OCI-LY1 (cell line): ENCODE measurements around the gene HSPH1.

Source experiments
- H2AFZ ChIP-seq: fragments of 200-600 bp; sonication (generic), shearing (Covaris generic); 2 replicates; pipeline ENCODE4 v1.6.0; 2014; ENCODE audit warnings: antibody characterized with exemption, mild to moderate bottlenecking, low read length
- H3F3A ChIP-seq: fragments of 200-600 bp; sonication (generic), shearing (Covaris generic); 2 replicates; pipeline ENCODE4 v1.6.0; 2014; ENCODE audit warnings: mild to moderate bottlenecking, antibody characterized with exemption, low read length, moderate library complexity; ENCODE audit not compliant: insufficient read depth
- H3K27ac ChIP-seq: fragments of 200-600 bp; sonication (generic); 2 replicates; pipeline ENCODE4 v1.5.1; 2014; ENCODE audit warnings: low read length, mixed run types, mild to moderate bottlenecking, low read depth; ENCODE audit not compliant: poor library complexity, severe bottlenecking
- H3K27me3 ChIP-seq: fragments of 200-600 bp; sonication (generic); 2 replicates; pipeline ENCODE4 v1.6.0; 2014; ENCODE audit warnings: antibody characterized with exemption, mild to moderate bottlenecking, low read length, moderate library complexity; ENCODE audit not compliant: insufficient read depth
- H3K36me3 ChIP-seq: fragments of 200-600 bp; sonication (generic); 2 replicates; pipeline ENCODE4 v1.6.1; 2014; ENCODE audit warnings: mild to moderate bottlenecking, antibody characterized with exemption, low read length, moderate library complexity, mixed read lengths; ENCODE audit not compliant: insufficient read depth
- H3K4me1 ChIP-seq: fragments of 200-600 bp; sonication (generic); 2 replicates; pipeline ENCODE4 v1.5.1; 2014; ENCODE audit warnings: mild to moderate bottlenecking, low read length, moderate library complexity; ENCODE audit not compliant: insufficient read depth, severe bottlenecking
- H3K4me2 ChIP-seq: fragments of 200-600 bp; sonication (generic), shearing (Covaris generic); 2 replicates; pipeline ENCODE4 v1.6.1; 2014; ENCODE audit warnings: low read length
- H3K4me3 ChIP-seq: fragments of 200-600 bp; sonication (generic); 2 replicates; pipeline ENCODE4 v1.5.1; 2014; ENCODE audit warnings: low read length, low read depth, mild to moderate bottlenecking, mixed read lengths; ENCODE audit not compliant: poor library complexity, severe bottlenecking
- H3K79me2 ChIP-seq: fragments of 200-600 bp; shearing (Covaris generic); 2 replicates; pipeline ENCODE4 v1.6.1; 2016; ENCODE audit warnings: mixed run types, low read length, mixed read lengths; ENCODE audit not compliant: insufficient read depth
- H3K9ac ChIP-seq: fragments of 200-600 bp; sonication (generic), shearing (Covaris generic); 2 replicates; pipeline ENCODE4 v1.6.1; 2014; ENCODE audit warnings: mild to moderate bottlenecking, low read length, mixed read lengths
- H3K9me2 ChIP-seq: fragments of 200-600 bp; sonication (generic), shearing (Covaris generic); 2 replicates; pipeline ENCODE4 v1.6.1; 2014; ENCODE audit warnings: low read depth, mild to moderate bottlenecking, low read length, mixed read lengths
- H3K9me3 ChIP-seq: fragments of 200-600 bp; shearing (Covaris generic); 2 replicates; pipeline ENCODE4 v1.6.1; 2014; ENCODE audit warnings: low read length, mixed read lengths
- H4K20me1 ChIP-seq: fragments of 200-600 bp; sonication (generic), shearing (Covaris generic); 2 replicates; pipeline ENCODE4 v1.6.0; 2016; ENCODE audit warnings: mild to moderate bottlenecking, low read length; ENCODE audit not compliant: insufficient read depth
- CTCF ChIP-seq: fragments of 200-600 bp; sonication (generic), shearing (Covaris generic); IDR thresholded peaks from 2 replicates; pipeline ENCODE4 v1.5.1; 2017; ENCODE audit warnings: mild to moderate bottlenecking, antibody characterized with exemption, low read length, moderate library complexity, mixed read lengths
- EZH2 ChIP-seq: fragments of 200-600 bp; sonication (generic), shearing (Covaris generic); IDR thresholded peaks from 2 replicates; pipeline ENCODE4 v1.8.0; 2017; ENCODE audit warnings: borderline replicate concordance, mixed run types, mild to moderate bottlenecking, antibody characterized with exemption, low read length, moderate library complexity, mixed read lengths

The HSPH1 gene

GRCh38 chr13:31124204-31124603 lies 37.5 kb downstream of the HSPH1 start:
- H3K4me2 ChIP-seq: no peak overlapping the region
- H3F3A ChIP-seq: no peaks in the 10 kb centered on the region
- no peak overlapping the region for H3K27ac ChIP-seq
- H2AFZ ChIP-seq: no peak overlapping the region
- no peaks in the 10 kb centered on the region for H3K79me2 ChIP-seq
- no peaks in the 10 kb centered on the region for H3K36me3 ChIP-seq
- no peaks in the 10 kb centered on the region; the same call in 1 of the 2 replicates for H3K27me3 ChIP-seq
- no peaks in the 10 kb centered on the region for H3K4me1 ChIP-seq
- TF ChIP-seq EZH2 (no peak), CTCF (no peak)
- no peak overlapping the region for H3K4me3 ChIP-seq
- H3K9me2 ChIP-seq: no peaks in the 10 kb centered on the region
- no peaks in the 10 kb centered on the region for H3K9me3 ChIP-seq
- H3K9ac ChIP-seq: no peak overlapping the region
- H4K20me1 ChIP-seq: no peaks in the 10 kb centered on the region

GRCh38 chr13:31122544-31123260 lies 39.0 kb downstream of the HSPH1 start:
- Histone ChIP-seq H3K4me3 (no peak overlapping the region), H3K27ac (no peak overlapping the region), H3K9me2 (no peaks in the 10 kb centered on the region), H3K4me2 (no peak overlapping the region), H3K27me3 (peaks cover 4% of the 10 kb centered on the region; the same call in 1 of the 2 replicates), H3F3A (no peaks in the 10 kb centered on the region), H3K9ac (no peak overlapping the region), H3K79me2 (no peaks in the 10 kb centered on the region), H2AFZ (no peak overlapping the region), H4K20me1 (no peaks in the 10 kb centered on the region), H3K4me1 (no peaks in the 10 kb centered on the region), H3K36me3 (no peaks in the 10 kb centered on the region), H3K9me3 (no peaks in the 10 kb centered on the region)
- TF ChIP-seq EZH2: no peak
- TF ChIP-seq CTCF: no peak

GRCh38 chr13:31122143-31122542 lies 39.6 kb downstream of the HSPH1 start:
- Histone ChIP-seq H3K4me2 (no peak overlapping the region), H3K27ac (no peak overlapping the region), H3K79me2 (no peaks in the 10 kb centered on the region), H3K9ac (no peak overlapping the region), H3K4me1 (no peaks in the 10 kb centered on the region), H3K36me3 (no peaks in the 10 kb centered on the region), H3K27me3 (peaks cover 4% of the 10 kb centered on the region; the same call in 1 of the 2 replicates), H2AFZ (no peak overlapping the region), H3K9me2 (no peaks in the 10 kb centered on the region), H4K20me1 (no peaks in the 10 kb centered on the region), H3F3A (no peaks in the 10 kb centered on the region), H3K4me3 (no peak overlapping the region), H3K9me3 (no peaks in the 10 kb centered on the region)
- TF ChIP-seq EZH2 (no peak), CTCF (no peak)
